Progenitor cell of endocrine pancreas (in vitro differentiated cells): ENCODE measurements around the gene DNASE2. TPM values are rescaled to one million over a fixed set of nuclear protein-coding genes. Genes with fewer than 3 reads are reported as not detected.
"Not testable (repeated sequence)": the region's sequence is repeated elsewhere in the genome, so short reads cannot be mapped to it uniquely, and the experiment has no call there.

Source experiments
- DNase-seq: peaks from one replicate; pipeline ENCODE4 v3.0.0; 2021; ENCODE audit warnings: low spot score; ENCODE audit not compliant: unreplicated experiment
- H3K27ac Mint-ChIP-seq: 2 replicates; pipeline ENCODE4 v1.8.0; 2021; ENCODE audit warnings: mild to moderate bottlenecking, moderate library complexity, mixed read lengths
- H3K27me3 Mint-ChIP-seq: 2 replicates; pipeline ENCODE4 v1.8.0; 2021; ENCODE audit warnings: mixed read lengths
- H3K36me3 Mint-ChIP-seq: 2 replicates; pipeline ENCODE4 v1.8.0; 2022; ENCODE audit warnings: mixed read lengths; ENCODE audit not compliant: insufficient read depth
- H3K4me1 Mint-ChIP-seq: 2 replicates; pipeline ENCODE4 v1.8.0; 2021; ENCODE audit warnings: low read depth, mixed read lengths
- H3K4me3 Mint-ChIP-seq: 2 replicates; pipeline ENCODE4 v1.8.0; 2021; ENCODE audit warnings: low read depth, mild to moderate bottlenecking, moderate library complexity, mixed read lengths
- H3K9me3 Mint-ChIP-seq: 2 replicates; pipeline ENCODE4 v1.8.0; 2021; ENCODE audit warnings: low read depth, mixed read lengths
- CTCF ChIP-seq: fragments of 200-600 bp; sonication (generic); IDR thresholded peaks from one replicate; pipeline ENCODE4 v1.5.0; 2021; ENCODE audit warnings: antibody characterized with exemption, mild to moderate bottlenecking; ENCODE audit not compliant: unreplicated experiment
- total RNA-seq: library from RNA; stranded (reverse); gene quantifications from 2 replicates; pipeline ENCODE4 v1.2.1, GENCODE V29; 2021

The DNASE2 gene
- total RNA-seq, 1 donor from 2014 or later = 26.0 TPM

GRCh38 chr19:12856653-12857052 is 24.6 kb downstream of the DNASE2 start:
- DNase-seq = no peak
- peaks cover 2% of the 10 kb centered on the region for H3K36me3 Mint-ChIP-seq
- no peak overlapping the region for H3K4me3 Mint-ChIP-seq
- no peak overlapping the region for H3K27ac Mint-ChIP-seq
- no peaks in the 10 kb centered on the region for H3K4me1 Mint-ChIP-seq
- H3K9me3 Mint-ChIP-seq = no peaks in the 10 kb centered on the region
- H3K27me3 Mint-ChIP-seq = no peaks in the 10 kb centered on the region
- TF ChIP-seq CTCF = no peak

GRCh38 chr19:12847159-12848139 is 33.8 kb downstream of the DNASE2 start:
- H3K9me3 Mint-ChIP-seq = no peaks in the 10 kb centered on the region
- peak; percentile 99 for TF ChIP-seq CTCF
- peak; percentile 98 for DNase-seq
- no peaks in the 10 kb centered on the region for H3K4me1 Mint-ChIP-seq
- no peak overlapping the region for H3K4me3 Mint-ChIP-seq
- no peaks in the 10 kb centered on the region for H3K36me3 Mint-ChIP-seq
- peaks cover 28% of the 10 kb centered on the region for H3K27me3 Mint-ChIP-seq
- H3K27ac Mint-ChIP-seq = no peak overlapping the region

GRCh38 chr19:12846613-12847012 is 34.6 kb downstream of the DNASE2 start:
- peaks cover 33% of the 10 kb centered on the region for H3K27me3 Mint-ChIP-seq
- H3K4me1 Mint-ChIP-seq, H3K27ac Mint-ChIP-seq, H3K36me3 Mint-ChIP-seq, DNase-seq, H3K9me3 Mint-ChIP-seq, H3K4me3 Mint-ChIP-seq: not testable (repeated sequence)

- no peak for TF ChIP-seq CTCF
- Mint-ChIP-seq H3K9me3 (no peaks in the 10 kb centered on the region), H3K27me3 (peaks cover 55% of the 10 kb centered on the region), H3K27ac (no peak overlapping the region), H3K4me3 (no peak overlapping the region), H3K4me1 (peaks cover 8% of the 10 kb centered on the region), H3K36me3 (no peaks in the 10 kb centered on the region)
- DNase-seq = no peak
Observed at GRCh38 chr19:12843999-12844732, 37.1 kb downstream of the DNASE2 start.

- no peak for TF ChIP-seq CTCF
- Mint-ChIP-seq H3K4me1 (peaks cover 8% of the 10 kb centered on the region), H3K27ac (no peak overlapping the region), H3K27me3 (peaks cover 56% of the 10 kb centered on the region), H3K4me3 (no peak overlapping the region), H3K9me3 (no peaks in the 10 kb centered on the region), H3K36me3 (no peaks in the 10 kb centered on the region)
- no peak for DNase-seq
Observed at GRCh38 chr19:12843328-12843727, 37.9 kb downstream of the DNASE2 start.
